GM18907 (cell line): ENCODE measurements around the gene ABHD14A.
A peak's percentile ranks its signal among the peaks of the same experiment; 100 is the strongest.

ENCODE experiments used
- ATAC-seq: cut with Tn5 transposase; IDR thresholded peaks from one replicate; pipeline ENCODE4 v1.9.1; 2021; ENCODE audit warnings: mild to moderate bottlenecking, moderate library complexity; ENCODE audit not compliant: unreplicated experiment

ABHD14A gene

DNA sequence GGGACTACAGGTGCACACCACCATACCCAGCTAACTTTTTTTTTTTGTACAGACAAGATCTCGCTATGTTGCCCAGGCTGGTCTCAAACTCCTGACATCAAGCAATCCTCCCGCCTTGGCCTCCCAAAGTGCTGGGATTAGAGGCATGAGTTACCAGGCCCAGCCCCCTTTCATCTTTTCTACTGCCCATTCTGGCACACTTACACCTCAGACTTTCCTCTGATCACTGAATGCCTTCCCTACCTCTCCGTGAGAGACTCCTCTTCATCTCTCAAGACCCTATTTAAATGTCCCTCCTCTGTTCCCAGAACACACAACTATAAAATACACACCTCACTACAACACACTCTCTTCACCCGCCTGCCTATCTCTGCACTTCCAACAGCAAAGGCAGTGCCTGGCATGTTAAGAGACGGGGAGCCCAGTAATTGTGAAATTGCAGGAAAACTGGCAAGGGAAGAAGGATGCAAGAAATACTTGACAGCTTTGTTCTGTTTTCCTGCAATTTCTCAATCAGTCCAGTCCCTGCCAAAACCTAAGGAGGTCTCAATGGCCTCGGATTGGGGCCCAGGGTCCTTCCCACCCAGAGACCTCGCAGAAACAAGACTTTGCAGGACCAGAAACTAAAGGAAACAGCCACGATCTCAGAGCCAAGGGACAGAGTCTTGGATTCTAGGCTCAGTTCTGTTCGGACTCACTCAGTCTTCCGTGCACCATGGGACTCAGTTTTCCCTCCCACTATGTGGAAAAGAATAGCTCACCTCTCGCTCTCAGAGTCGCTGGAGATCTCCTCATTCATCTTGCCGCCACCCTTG is 34.0 kb upstream of the ABHD14A start:
- no peak for ATAC-seq

DNA sequence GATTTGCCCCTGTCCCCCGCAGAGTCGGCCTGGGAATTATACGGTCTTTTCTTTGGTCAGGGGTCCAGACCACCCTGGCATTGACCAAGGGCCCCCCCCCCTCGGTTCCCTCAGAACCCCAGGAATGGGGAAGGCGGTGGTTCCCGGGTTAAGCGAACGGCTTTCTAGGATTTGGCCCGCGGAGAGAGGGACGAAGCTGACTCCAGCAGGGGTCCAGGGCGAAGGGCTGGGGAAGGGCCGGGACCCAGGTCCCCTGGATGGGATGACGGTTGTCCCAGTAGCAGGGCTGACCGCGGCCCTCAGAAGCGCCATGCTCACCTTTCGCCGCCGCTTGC is 33.4 kb upstream of the ABHD14A start:
- ATAC-seq = no peak

DNA sequence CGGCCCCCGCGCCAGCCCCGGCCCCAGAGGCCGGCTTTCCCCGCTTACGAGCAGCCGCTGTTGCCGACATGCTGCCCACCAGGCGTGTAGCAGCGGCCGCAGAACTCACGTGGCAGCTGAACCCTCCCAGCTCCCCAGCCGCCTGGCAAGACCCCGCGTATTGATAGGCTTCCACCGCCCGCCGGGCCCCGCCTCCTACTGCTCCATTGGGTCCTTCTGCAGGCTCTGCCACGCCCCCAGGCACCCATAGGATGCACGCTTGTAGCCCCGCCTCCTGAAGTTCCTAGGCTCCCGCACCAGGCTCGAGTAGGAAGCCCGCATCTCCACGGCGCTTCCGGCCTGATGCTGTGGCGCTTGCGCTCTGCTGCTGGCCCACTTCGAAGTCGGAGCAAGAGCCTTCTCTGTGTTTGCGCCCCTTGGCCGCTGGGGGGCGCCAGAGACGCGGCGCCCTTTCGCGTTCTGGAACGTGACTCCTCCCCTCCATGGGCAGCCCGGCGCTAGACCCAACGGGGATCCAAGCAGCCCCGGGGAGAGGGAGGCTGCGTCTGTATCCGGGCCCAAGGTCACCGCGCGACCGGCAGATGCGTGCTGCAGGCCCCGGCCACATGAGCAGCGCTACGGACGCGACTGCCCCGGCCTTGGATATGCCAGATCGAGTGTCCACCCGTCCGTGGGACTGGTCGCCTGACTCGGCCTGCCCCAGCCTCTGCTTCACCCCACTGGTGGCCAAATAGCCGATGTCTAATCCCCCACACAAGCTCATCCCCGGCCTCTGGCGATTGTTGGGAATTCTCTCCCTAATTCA is 32.9 kb upstream of the ABHD14A start, which contains the start of the genes PARP3 and RRP9:
TSS of gene PARP3 (plus strand) at position 566 of the 805 bp plus-strand sequence. CDS start 993 bp downstream, outside the sequence.
TSS of gene RRP9 (minus strand) at position 107 of the 805 bp plus-strand sequence. CDS start at position 70, 37 bp downstream.
- peak; percentile 87 for ATAC-seq

DNA sequence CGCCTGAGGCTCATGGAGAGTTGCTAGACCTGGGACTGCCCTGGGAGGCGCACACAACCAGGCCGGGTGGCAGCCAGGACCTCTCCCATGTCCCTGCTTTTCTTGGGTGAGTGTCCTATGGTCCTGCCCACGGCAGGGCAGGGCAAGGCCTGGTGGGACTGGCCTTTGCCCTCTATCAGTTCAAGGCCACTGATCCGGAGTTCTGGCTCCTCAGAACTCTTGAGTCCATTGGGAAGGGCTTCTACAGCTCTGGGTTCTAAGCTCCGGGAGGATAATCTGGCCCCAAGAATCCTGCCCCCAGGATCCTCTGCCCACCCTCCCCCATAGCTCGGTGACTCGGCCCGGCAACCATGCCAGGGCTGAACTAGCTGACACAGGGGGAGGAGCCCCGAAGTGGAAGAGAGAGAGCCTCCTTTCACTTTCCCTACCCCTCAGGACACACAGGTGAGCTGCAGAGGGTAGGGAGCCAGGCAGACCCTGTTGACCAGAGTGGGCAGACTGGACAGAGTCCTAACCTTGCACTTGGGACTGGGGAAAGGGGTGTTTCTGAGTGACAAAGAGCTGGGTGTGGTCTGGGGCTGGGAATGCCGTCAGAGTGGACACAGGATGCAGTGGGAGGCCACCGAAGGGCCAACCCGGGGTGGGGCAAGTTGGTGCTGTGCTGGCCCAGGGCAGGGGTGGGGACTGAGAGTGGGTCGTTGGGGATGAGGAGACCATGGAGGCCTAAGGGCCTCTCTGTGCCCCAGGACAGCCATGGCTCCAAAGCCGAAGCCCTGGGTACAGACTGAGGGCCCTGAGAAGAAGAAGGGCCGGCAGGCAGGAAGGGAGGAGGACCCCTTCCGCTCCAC is 32.0 kb upstream of the ABHD14A start:
- ATAC-seq = peak; percentile 31

DNA sequence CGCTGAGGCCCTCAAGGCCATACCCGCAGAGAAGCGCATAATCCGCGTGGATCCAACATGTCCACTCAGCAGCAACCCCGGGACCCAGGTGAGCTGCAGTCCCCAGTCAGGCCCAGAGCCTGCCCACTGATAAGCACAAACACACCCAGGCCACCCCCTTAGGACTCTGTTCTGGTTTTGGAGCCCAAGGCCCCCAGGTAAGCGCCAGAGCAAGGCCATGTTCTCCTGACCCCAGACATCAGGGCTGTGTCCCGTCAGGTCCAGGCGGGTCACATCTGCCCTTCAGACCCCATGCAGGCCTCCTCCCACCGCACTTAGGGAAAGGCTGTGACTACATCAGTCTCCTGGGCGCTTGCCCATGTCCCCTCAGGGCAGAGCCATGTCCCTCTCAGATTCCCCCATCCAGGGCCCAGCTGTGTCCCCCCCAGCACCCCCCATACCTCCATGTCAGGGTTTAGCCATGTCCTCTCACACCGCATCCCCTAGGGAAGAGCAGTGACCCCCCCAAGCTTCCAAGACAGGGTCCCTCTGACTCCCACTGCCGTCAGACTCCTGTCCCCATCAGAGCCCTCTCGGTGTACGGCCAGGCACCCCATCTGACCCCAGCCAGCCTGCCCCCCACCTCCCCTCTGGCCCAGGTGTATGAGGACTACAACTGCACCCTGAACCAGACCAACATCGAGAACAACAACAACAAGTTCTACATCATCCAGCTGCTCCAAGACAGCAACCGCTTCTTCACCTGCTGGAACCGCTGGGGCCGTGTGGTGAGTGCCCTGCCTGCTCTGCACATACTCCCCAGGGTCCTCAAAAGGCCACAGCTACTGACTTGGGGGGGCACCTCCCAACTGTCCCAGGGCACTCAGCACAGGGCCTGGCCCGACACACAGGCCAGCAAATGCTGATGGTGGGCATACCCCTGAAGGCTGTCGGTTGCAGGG is 31.1 kb upstream of the ABHD14A start:
- no peak for ATAC-seq

DNA sequence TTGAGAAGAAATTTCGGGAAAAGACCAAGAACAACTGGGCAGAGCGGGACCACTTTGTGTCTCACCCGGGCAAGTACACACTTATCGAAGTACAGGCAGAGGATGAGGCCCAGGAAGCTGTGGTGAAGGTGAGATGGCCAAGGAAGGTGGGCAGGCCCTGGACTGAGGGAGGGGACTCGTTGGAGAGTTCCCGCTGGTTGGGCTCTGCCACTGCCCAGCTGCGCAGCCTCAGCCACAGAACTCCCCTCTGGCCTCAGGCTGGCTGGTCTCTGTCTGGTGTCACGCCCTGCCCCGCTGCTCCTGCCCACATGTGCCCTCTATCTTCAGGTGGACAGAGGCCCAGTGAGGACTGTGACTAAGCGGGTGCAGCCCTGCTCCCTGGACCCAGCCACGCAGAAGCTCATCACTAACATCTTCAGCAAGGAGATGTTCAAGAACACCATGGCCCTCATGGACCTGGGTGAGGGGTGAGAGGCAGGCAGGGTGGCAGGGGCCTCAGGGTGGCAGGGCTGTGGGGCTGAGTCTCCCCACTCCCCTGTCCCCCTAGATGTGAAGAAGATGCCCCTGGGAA is 30.3 kb upstream of the ABHD14A start:
- no peak for ATAC-seq

DNA sequence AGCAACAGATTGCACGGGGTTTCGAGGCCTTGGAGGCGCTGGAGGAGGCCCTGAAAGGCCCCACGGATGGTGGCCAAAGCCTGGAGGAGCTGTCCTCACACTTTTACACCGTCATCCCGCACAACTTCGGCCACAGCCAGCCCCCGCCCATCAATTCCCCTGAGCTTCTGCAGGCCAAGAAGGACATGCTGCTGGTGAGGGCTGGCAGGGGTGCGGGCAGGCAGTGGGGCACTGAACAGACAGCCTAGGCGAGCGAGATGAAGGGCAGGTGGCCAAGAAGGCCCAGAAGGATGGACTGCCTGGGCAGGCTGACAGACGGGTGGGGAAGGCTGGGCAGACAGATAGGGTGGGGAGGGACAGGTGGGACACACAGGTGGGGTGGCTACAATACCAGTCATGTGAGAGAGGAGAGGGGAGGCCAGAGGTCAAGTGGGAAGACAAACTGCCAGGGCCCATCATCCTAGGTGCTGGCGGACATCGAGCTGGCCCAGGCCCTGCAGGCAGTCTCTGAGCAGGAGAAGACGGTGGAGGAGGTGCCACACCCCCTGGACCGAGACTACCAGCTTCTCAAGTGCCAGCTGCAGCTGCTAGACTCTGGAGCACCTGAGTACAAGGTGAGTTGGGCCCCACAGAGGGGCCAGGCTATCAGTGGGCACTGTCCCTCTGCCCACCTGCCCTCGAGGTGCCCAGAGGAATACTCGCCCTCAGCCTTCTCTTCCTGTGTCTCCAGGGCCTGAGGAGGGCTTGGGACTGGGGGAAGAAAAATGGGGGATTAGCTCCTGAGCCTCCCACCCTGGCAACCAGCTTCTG is 29.6 kb upstream of the ABHD14A start:
- no peak for ATAC-seq

DNA sequence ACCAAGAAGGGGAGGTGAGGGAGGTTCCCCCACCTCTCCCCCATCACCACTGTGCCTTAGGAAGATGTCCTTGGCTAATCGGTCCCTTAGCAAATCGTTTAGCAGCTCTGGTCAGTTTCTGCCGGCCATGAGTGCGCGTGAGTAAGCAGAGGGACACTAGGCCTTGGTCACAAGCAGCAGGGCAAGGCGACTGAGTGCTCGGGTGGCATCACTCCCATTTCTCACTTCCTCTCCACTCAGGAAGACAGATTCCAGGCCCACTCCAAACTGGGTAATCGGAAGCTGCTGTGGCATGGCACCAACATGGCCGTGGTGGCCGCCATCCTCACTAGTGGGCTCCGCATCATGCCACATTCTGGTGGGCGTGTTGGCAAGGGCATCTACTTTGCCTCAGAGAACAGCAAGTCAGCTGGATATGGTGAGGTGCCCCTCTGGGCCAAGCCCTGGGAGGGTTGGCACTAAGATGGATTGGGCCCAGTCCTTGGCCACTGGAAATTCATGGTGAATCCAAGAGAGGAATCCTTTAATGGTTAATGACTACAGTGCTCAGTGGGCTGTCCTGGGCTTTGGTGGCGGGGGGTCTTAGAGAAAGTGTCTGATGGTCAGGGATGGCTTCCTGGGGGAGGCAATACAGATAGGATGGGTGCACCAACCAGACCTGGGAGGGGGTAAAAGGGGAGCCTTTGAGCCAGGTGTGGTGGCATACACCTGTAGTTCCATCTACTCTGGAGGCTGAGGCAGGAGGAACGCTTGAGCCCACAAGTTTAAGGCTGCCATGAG is 28.7 kb upstream of the ABHD14A start:
- no peak for ATAC-seq

DNA sequence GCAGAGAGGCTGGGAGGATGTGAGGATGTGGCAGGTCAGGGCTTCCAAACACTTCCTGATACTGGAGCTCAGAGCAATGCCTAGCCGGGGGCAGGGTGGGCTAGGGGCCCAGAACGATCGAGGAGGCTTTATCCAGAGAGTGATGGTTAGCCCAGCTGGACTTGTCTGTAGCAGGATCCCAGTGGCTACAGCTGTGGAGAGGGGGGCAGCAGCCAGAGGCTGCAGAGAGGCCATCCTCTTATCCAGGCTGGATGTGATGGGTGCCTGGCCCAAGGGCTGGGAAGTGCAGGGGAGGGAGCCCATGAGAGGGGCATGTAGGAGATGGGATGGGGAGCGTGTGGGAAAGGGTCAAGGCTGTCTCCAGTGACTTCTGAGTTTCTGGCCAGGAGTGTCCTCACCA is 28.1 kb upstream of the ABHD14A start:
- no peak for ATAC-seq

DNA sequence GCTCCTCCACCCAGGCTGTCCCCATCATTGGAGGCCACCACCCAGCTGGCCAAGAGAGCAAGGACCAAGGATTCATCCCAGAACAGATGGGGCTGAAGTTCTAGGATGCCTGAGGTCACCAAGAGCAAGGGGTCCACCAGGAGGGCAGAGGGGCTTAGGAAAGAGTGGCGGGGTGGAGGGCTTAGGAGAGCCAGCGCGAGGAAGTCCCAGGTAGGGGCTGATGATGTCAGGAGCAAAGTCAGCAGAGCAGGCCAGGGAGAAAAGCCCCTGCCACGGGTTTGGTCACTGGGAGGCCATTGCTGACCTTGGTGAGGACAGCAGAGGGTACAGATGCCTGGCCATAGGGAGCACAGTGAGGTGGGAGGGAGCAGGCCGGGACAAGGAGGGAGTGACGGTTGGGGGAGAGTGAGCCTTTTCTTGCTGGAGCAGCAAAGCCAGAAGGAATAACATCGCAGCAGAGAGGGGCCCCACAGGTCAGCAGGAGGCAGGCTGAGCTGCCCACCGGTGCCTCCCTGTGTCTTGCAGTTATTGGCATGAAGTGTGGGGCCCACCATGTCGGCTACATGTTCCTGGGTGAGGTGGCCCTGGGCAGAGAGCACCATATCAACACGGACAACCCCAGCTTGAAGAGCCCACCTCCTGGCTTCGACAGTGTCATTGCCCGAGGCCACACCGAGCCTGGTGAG is 27.5 kb upstream of the ABHD14A start:
- ATAC-seq = no peak

DNA sequence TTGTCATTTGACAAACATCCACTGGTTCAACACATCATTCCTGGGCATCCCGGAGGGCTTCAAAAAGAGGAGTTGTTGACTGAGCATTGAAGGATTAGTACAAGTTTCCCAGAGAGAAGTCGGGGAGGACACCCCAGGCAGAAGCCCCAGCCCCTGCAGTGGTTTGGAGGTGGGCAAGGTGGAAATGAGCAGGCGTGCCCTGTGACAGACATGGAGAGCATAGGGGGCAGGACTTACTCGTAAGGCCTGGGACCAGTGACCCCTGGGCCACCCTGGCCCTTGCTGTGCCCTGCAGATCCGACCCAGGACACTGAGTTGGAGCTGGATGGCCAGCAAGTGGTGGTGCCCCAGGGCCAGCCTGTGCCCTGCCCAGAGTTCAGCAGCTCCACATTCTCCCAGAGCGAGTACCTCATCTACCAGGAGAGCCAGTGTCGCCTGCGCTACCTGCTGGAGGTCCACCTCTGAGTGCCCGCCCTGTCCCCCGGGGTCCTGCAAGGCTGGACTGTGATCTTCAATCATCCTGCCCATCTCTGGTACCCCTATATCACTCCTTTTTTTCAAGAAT is 26.8 kb upstream of the ABHD14A start:
- no peak for ATAC-seq

DNA sequence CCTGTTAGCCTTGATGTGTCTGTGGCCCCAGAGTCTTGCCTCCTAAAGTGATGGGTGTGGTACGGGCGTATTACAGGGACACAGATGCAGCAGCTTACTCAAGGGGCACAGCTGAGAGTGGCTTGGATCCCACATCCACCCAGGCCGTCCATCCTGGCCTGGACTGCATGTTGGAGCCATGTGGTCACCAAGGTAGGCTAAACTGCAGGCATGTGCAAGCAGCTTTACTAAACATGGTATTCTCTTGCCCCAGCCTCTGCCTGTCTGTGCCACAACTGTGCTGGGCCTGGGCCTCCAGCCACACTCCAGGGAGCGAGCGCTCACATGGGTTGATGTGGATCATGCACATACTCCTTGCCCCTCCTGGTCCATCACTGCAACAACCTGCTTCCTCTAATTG is 25.7 kb upstream of the ABHD14A start:
- no peak for ATAC-seq

DNA sequence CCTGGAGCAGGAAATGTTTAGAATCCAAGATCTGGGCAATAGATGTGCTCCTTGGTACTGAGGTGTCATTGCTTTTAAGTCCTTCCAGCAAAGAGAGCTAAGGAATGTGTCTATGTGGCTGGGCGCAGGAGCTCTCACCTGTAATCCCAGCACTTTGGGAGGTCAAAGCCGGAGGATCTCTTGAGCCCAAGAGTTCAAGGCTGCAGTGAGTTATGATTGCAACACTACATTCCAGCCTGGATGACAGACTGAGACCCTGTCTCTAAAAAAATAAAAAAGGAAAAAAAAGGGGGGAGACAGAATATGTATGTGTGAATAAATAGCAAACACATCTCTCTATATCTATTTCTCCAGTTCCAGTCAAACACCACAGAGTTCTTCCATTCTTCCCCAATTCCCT is 24.0 kb upstream of the ABHD14A start:
- no peak for ATAC-seq

DNA sequence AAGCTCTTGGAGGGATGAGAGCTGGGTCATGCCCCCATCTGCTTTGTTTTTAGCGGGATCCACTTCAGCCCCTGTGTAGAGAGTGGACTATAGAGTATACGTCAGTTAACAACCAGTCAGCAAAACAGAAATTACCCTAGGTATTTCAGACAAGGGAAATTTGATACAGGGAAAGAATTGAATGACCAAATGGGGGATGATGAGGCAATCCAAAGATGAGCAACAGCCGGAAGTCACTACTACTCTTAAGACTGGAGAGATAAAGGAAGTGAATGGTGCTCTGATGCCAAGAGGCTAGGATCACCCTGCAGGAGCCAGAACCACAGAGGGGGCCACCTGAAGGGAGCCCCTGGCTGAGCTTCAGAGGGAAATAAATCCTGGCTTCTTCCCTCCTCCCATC is 21.4 kb upstream of the ABHD14A start:
- ATAC-seq = no peak

DNA sequence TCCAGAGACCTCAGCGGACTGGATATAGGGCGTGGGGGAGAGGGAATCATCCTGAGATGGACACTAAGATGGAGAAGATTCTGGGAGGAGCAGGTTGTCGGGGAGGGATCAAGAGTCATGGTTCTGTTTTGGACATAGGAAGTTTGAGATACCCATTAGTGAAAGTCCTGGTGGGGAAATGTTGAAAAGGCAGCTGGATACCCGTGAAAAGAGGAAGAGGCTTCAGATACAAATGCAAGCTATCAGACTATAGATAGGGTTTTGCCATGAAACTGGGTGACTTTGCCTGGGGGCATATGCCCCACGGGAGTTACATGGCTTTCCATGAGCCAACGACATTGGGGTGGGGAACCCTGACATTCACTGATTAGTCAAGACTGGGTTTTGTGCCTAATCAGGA is 20.8 kb upstream of the ABHD14A start:
- ATAC-seq = no peak

DNA sequence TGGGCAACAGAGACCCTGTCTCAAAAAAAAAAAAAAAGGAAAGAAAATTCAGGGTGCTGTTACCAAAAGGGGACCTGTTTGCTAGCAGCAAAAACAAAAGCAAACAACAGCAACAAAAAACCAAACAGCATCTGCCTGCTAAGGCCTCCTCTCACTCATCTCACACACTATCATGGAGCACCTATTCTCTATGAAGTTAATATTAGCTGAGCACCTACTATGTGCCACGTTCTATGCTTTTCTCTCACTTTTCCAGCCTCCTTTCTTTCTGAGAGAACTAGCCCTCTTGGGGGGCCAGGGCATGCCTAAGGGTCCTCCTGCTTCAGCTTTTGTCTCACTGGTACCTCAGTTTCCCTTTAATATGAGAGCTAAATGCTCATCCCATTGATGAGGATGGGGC is 20.2 kb upstream of the ABHD14A start:
- ATAC-seq = no peak

DNA sequence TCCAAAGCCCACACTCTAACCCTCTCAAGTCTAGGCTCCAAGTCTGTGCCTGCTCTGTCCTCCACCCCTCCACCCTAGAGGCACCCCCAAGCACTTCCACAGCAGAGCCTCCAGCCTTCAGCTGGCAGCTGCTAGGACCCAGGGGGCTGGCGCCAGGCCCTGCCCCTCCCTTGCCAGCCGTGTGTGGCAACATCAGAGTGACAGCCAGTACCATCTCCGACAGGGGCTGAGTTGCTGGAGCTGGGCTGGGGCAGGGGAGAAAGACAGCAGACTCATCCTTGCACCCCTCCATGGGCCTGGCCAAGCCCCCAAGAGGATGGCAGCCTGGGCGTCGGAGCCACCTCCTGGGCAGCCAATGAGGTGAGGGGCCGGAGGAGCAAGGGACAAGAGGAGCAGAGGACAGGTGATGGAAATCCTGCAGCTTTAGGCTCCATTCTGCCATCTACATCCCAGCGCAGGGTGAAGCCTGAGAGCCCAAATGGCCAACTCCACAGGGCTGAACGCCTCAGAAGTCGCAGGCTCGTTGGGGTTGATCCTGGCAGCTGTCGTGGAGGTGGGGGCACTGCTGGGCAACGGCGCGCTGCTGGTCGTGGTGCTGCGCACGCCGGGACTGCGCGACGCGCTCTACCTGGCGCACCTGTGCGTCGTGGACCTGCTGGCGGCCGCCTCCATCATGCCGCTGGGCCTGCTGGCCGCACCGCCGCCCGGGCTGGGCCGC is 19.5 kb upstream of the ABHD14A start, which contains the start of gene GPR62:
TSS of gene GPR62 (plus strand) at position 207 of the 718 bp plus-strand sequence. CDS start at position 479, 272 bp downstream.
- no peak for ATAC-seq
